Pancreas (tissue), 10 donors: ENCODE data around the gene PDGFRB. TPM values are rescaled to one million over a fixed set of nuclear protein-coding genes. Genes with fewer than 3 reads are reported as not detected.

Experiments used
- ATAC-seq, 4 donors: fragments of 200-7000 bp; cut with Tn5 transposase; one replicate each; pipeline versions ENCODE4 v1.8.0 to v1.9.1; 2020; ENCODE audit warnings: mild to moderate bottlenecking in 4 of 4, moderate library complexity in 4 of 4
- DNase-seq, 6 donors: peaks; one replicate each; pipeline ENCODE4 v3.0.0-alpha.2; 2020
- FAIRE-seq: peaks from 2 replicates; lab custom pipeline; 2012; peaks lifted over from hg19 to GRCh38; lab: Jason Lieb, UNC
- H3K27ac ChIP-seq, 4 donors: fragments of 200-600 bp; sonication (generic); 1 replicate in 3 of 4; 2 replicates in 1 of 4; pipeline versions ENCODE4 v1.5.0 to v1.8.0; 2020
- H3K27me3 ChIP-seq, 4 donors: fragments of 200-600 bp; one replicate each; pipeline ENCODE4 v1.8.0; 2021
- H3K36me3 ChIP-seq, 3 donors: fragments of 200-600 bp; sonication (generic) in 1 of 3; one replicate each; pipeline versions ENCODE4 v1.5.0 to v1.8.0; 2020 to 2021
- H3K4me1 ChIP-seq, 3 donors: fragments of 200-600 bp; one replicate each; pipeline ENCODE4 v1.8.0; 2021
- H3K4me3 ChIP-seq, 4 donors: fragments of 200-600 bp; sonication (generic) in 2 of 4; one replicate each; pipeline versions ENCODE4 v1.5.0 to v1.8.0; 2020 to 2021
- H3K9me3 ChIP-seq, 4 donors: fragments of 200-600 bp; one replicate each; pipeline ENCODE4 v1.8.0; 2021
- CTCF ChIP-seq, 4 donors: fragments of 200-600 bp; sonication (generic) in 3 of 4; IDR thresholded peaks; one replicate each; pipeline versions ENCODE4 v1.5.0 to v1.8.0; 2021; ENCODE audit warnings: antibody characterized with exemption in 4 of 4
- WGBS, 2 donors: extraction: QIAGEN DNeasy Blood & Tissue Kit; methylation state at CpG; one replicate each; pipeline ENCODE4 v1.1.7; 2013; 5-methylcytosine and 5-hydroxymethylcytosine counted together
- intact Hi-C, 3 donors: fragments of 100-400 bp; cut with DNase I; formaldehyde crosslinking; loops; one replicate each; pipeline versions ENCODE4 v1.11.1 to v1.14.2; 2022
- polyA plus RNA-seq, 2 donors: library from polyadenylated mRNA; stranded (reverse); fragments of 200-250 nt; gene quantifications; one replicate each; pipeline ENCODE4 v1.2.3, GENCODE V29; 2013
- total RNA-seq, 6 donors: library from RNA; stranded (reverse); fragmentation: NEBNext Ultra II Directional in 4 of 6; extraction: Animal tissue kit (Norgen Biotek cat#: 25700) in 4 of 6; gene quantifications; one replicate each; pipeline versions ENCODE4 v1.2.1 to v1.2.4, GENCODE V29; 2021 to 2023
- donor health status: healthy with polysubstance abuse.
- donor health status: DM: no; HTN: no; CAD: no; lungs with moderate emphysema.
- donor health status: DM: no; HTN: no; CAD: no.
- donor health status: control.
- donor health status: control.
- donor health status: Bipolar disorder and iron deficiency.
- donor health status: DM: yes; HTN: yes; CAD: no.
- donor health status: DM: no; HTN: no; CAD: no.
- donor health status: DM: no; HTN: no; CAD: no.
- donor health status: DM: yes; HTN: yes; CAD: no.

Gene PDGFRB
- total and polyA plus RNA-seq, 8 donors: 7.2 to 48.6 (median 14.5) TPM

GRCh38 chr5:150180241-150181026 is 24.8 kb upstream of the PDGFRB start:
- WGBS, 2 donors: 80 to 86% methylated on average over 18 of the region's 18 CpGs
- peak in 3 of 4 donors; percentile 31 to 62 (median 46) for ATAC-seq
- H3K4me1 ChIP-seq: peaks cover 0 to 2% (median 0%) of the 10 kb centered on the region in 3 donors

GRCh38 chr5:150179019-150179620 is 23.5 kb upstream of the PDGFRB start:
- H3K4me3 ChIP-seq: no peak overlapping the region
- no peak for TF ChIP-seq CTCF (IDR thresholded peaks at IDR 0.05)
- intact Hi-C loops: no loop called here
- 90 to 94% methylated on average over 7 of the region's 7 CpGs for whole genome bisulfite sequencing, 2 donors
- no peak for FAIRE-seq
- no peaks in the 10 kb centered on the region for H3K9me3 ChIP-seq
- ATAC-seq: no peak
- H3K4me1 ChIP-seq: no peaks in the 10 kb centered on the region
- H3K27me3 ChIP-seq: no peaks in the 10 kb centered on the region
- H3K27ac ChIP-seq: no peak overlapping the region
- no peak for DNase-seq
- H3K36me3 ChIP-seq: no peaks in the 10 kb centered on the region

More at GRCh38 chr5:150180241-150181026, 24.8 kb upstream of the PDGFRB start:
- H3K9me3 ChIP-seq: no peaks in the 10 kb centered on the region
- TF ChIP-seq CTCF (IDR thresholded peaks at IDR 0.05): no peak
- H3K27ac ChIP-seq: no peak overlapping the region
- no peak for FAIRE-seq
- no peaks in the 10 kb centered on the region for H3K36me3 ChIP-seq
- no peak for DNase-seq
- no peak overlapping the region for H3K4me3 ChIP-seq
- intact Hi-C loops: no loop called here
- no peaks in the 10 kb centered on the region for H3K27me3 ChIP-seq

- no peak for TF ChIP-seq CTCF (IDR thresholded peaks at IDR 0.05)
- intact Hi-C loops: no loop called here
- Histone ChIP-seq H3K9me3 (no peaks in the 10 kb centered on the region), H3K4me3 (no peak overlapping the region), H3K36me3 (no peaks in the 10 kb centered on the region), H3K27ac (no peak overlapping the region), H3K27me3 (no peaks in the 10 kb centered on the region), H3K4me1 (no peaks in the 10 kb centered on the region)
- FAIRE-seq (no peak), DNase-seq (no peak), ATAC-seq (peak in 2 of 4 donors; percentile 40 to 75)
- 36 to 49% methylated on average over 4 of the region's 4 CpGs for WGBS, 2 donors
Measured at GRCh38 chr5:150178262-150178661, 22.6 kb upstream of the PDGFRB start.

- FAIRE-seq (no peak), DNase-seq (no peak), ATAC-seq (no peak)
- H3K27ac ChIP-seq: no peak overlapping the region
- WGBS, 2 donors: 71 to 73% methylated on average over 4 of the region's 4 CpGs
- H3K4me1 ChIP-seq: no peaks in the 10 kb centered on the region
- TF ChIP-seq CTCF (IDR thresholded peaks at IDR 0.05): no peak
- H3K27me3 ChIP-seq: no peaks in the 10 kb centered on the region
- H3K9me3 ChIP-seq: no peaks in the 10 kb centered on the region
- H3K36me3 ChIP-seq: no peaks in the 10 kb centered on the region
- H3K4me3 ChIP-seq: no peak overlapping the region
- intact Hi-C loops: no loop called here
Measured at GRCh38 chr5:150177721-150178120, 22.1 kb upstream of the PDGFRB start.
